ENCODE data around the gene C10orf90. TPM values are rescaled to one million over a fixed set of nuclear protein-coding genes. Genes with fewer than 3 reads are reported as not detected.
A peak's percentile ranks its signal among the peaks of the same experiment; 100 is the strongest.

The C10orf90 gene
- total and polyA plus RNA-seq, 4 donors: not detected

- WGBS, 2 donors: 88 to 94% methylated on average over 3 of the region's 3 CpGs
- H3K4me3 ChIP-seq: no peak overlapping the region
- no peaks in the 10 kb centered on the region for H3K36me3 ChIP-seq (ENCODE audit: control insufficient read depth in 4 of 4, insufficient read depth in 4 of 4, low read length in 4 of 4)
- H3K27ac ChIP-seq (ENCODE audit: low read depth in 1 of 2, low read length in 1 of 2): no peak overlapping the region
- DNase-seq (no peak), ATAC-seq (ENCODE audit: insufficient read depth, low FRiP score) (no peak)
- H3K9me3 ChIP-seq (ENCODE audit: control insufficient read depth in 4 of 4, insufficient read depth in 3 of 4, low read length in 3 of 4): peaks cover 0 to 5% (median 0%) of the 10 kb centered on the region in 4 donors
- H3K4me1 ChIP-seq (ENCODE audit: control insufficient read depth in 5 of 5, insufficient read depth in 5 of 5, low read length in 5 of 5): peaks cover 0 to 4% (median 0%) of the 10 kb centered on the region in 5 donors
- TF ChIP-seq, protein P1, sequence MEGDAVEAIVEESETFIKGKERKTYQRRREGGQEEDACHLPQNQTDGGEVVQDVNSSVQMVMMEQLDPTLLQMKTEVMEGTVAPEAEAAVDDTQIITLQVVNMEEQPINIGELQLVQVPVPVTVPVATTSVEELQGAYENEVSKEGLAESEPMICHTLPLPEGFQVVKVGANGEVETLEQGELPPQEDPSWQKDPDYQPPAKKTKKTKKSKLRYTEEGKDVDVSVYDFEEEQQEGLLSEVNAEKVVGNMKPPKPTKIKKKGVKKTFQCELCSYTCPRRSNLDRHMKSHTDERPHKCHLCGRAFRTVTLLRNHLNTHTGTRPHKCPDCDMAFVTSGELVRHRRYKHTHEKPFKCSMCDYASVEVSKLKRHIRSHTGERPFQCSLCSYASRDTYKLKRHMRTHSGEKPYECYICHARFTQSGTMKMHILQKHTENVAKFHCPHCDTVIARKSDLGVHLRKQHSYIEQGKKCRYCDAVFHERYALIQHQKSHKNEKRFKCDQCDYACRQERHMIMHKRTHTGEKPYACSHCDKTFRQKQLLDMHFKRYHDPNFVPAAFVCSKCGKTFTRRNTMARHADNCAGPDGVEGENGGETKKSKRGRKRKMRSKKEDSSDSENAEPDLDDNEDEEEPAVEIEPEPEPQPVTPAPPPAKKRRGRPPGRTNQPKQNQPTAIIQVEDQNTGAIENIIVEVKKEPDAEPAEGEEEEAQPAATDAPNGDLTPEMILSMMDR (IDR thresholded peaks at IDR 0.05; ENCODE audit: control extremely low read depth, extremely low read depth): no peak
- no peak overlapping the region for H3K9ac ChIP-seq (ENCODE audit: insufficient read depth in 1 of 2, low read length in 2 of 2)
- no peaks in the 10 kb centered on the region for H3K27me3 ChIP-seq (ENCODE audit: control insufficient read depth in 3 of 3, insufficient read depth in 3 of 3, low read length in 2 of 3)
Observed at GRCh38 chr10:126667568-126667967, 2.9 kb downstream of the C10orf90 start.

- WGBS, 2 donors: 55 to 70% methylated on average over 4 of the region's 4 CpGs
- peak in 2 of 3 donors; percentile 50 to 71 for DNase-seq
- peaks cover 0 to 2% (median 0%) of the 10 kb centered on the region in 4 donors for H3K9me3 ChIP-seq (ENCODE audit: control insufficient read depth in 4 of 4, insufficient read depth in 3 of 4, low read length in 3 of 4)
- H3K36me3 ChIP-seq (ENCODE audit: control insufficient read depth in 4 of 4, insufficient read depth in 4 of 4, low read length in 4 of 4): no peaks in the 10 kb centered on the region
- no peak overlapping the region for H3K9ac ChIP-seq (ENCODE audit: insufficient read depth in 1 of 2, low read length in 2 of 2)
- H3K4me3 ChIP-seq: no peak overlapping the region
- peaks cover 0 to 8% (median 0%) of the 10 kb centered on the region in 5 donors for H3K4me1 ChIP-seq (ENCODE audit: control insufficient read depth in 5 of 5, insufficient read depth in 5 of 5, low read length in 5 of 5)
- TF ChIP-seq, protein P1 (IDR thresholded peaks at IDR 0.05; ENCODE audit: control extremely low read depth, extremely low read depth): no peak
- H3K27me3 ChIP-seq (ENCODE audit: control insufficient read depth in 3 of 3, insufficient read depth in 3 of 3, low read length in 2 of 3): no peaks in the 10 kb centered on the region
- H3K27ac ChIP-seq (ENCODE audit: low read depth in 1 of 2, low read length in 1 of 2): no peak overlapping the region
- ATAC-seq (ENCODE audit: insufficient read depth, low FRiP score): no peak
Observed at GRCh38 chr10:126665207-126665606, 5.3 kb downstream of the C10orf90 start.

DNA sequence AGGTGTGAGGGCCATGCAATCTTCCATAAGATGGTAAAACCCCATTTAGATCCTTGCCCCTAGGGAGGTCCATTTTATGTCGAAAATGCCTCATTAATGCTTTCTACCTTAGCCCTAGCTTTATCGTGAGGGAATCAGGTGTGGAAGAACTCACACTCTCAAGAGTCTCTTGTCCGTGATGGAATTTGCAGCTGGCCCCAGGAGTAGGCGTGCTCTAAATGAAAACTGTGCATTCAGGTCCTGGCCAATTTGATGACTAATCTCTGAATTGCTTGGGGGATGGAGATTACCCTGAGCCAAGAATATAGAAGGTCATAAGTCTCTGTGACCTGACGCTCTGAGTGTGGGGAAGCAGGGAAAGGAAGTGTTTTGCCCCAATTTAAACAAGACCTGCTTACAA lies 6.6 kb downstream of the C10orf90 start:
- ATAC-seq (ENCODE audit: insufficient read depth, low FRiP score): no peak
- Histone ChIP-seq H3K4me3 (no peak overlapping the region), H3K36me3 (ENCODE audit: control insufficient read depth in 4 of 4, insufficient read depth in 4 of 4, low read length in 4 of 4) (no peaks in the 10 kb centered on the region), H3K27ac (ENCODE audit: low read depth in 1 of 2, low read length in 1 of 2) (no peak overlapping the region), H3K4me1 (ENCODE audit: control insufficient read depth in 5 of 5, insufficient read depth in 5 of 5, low read length in 5 of 5) (peaks cover 0 to 8% (median 0%) of the 10 kb centered on the region in 5 donors), H3K9ac (ENCODE audit: insufficient read depth in 1 of 2, low read length in 2 of 2) (no peak overlapping the region), H3K27me3 (ENCODE audit: control insufficient read depth in 3 of 3, insufficient read depth in 3 of 3, low read length in 2 of 3) (no peaks in the 10 kb centered on the region), H3K9me3 (ENCODE audit: control insufficient read depth in 4 of 4, insufficient read depth in 3 of 4, low read length in 3 of 4) (peaks cover 0 to 3% (median 0%) of the 10 kb centered on the region in 4 donors)
- TF ChIP-seq, protein P1 (IDR thresholded peaks at IDR 0.05; ENCODE audit: control extremely low read depth, extremely low read depth): no peak
- WGBS, 2 donors: 57 to 74% methylated on average over 5 of the region's 5 CpGs
- DNase-seq: peak in 1 of 3 donors; percentile 39

DNA sequence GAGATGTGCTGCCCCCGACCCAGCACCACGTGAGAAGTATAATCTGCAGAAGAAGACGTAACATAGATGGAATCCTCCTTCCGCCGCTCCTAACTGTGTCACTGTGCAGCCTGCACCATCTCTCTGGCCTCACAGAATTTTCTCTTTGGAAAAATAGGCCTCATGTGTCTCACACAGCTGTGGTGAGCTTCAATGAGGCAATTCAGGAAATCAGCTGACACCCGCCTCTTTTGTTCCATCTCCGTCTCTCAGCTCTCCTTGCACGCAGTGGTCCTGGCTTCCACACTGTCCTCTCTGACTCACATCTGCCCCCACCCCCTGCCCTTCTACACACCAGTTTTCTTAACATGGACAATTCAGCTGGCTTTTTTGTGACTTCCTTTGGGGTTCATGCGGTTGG lies 7.2 kb downstream of the C10orf90 start:
- Histone ChIP-seq H3K27ac (ENCODE audit: low read depth in 1 of 2, low read length in 1 of 2) (no peak overlapping the region), H3K9me3 (ENCODE audit: control insufficient read depth in 4 of 4, insufficient read depth in 3 of 4, low read length in 3 of 4) (peaks cover 0 to 3% (median 0%) of the 10 kb centered on the region in 4 donors), H3K4me3 (no peak overlapping the region), H3K27me3 (ENCODE audit: control insufficient read depth in 3 of 3, insufficient read depth in 3 of 3, low read length in 2 of 3) (no peaks in the 10 kb centered on the region), H3K4me1 (ENCODE audit: control insufficient read depth in 5 of 5, insufficient read depth in 5 of 5, low read length in 5 of 5) (peaks cover 0 to 8% (median 0%) of the 10 kb centered on the region in 5 donors), H3K9ac (ENCODE audit: insufficient read depth in 1 of 2, low read length in 2 of 2) (no peak overlapping the region), H3K36me3 (ENCODE audit: control insufficient read depth in 4 of 4, insufficient read depth in 4 of 4, low read length in 4 of 4) (no peaks in the 10 kb centered on the region)
- peak; percentile 51 for ATAC-seq (ENCODE audit: insufficient read depth, low FRiP score)
- TF ChIP-seq, protein P1 (IDR thresholded peaks at IDR 0.05; ENCODE audit: control extremely low read depth, extremely low read depth): no peak
- 66 to 69% methylated on average over 9 of the region's 9 CpGs for WGBS, 2 donors
- no peak for DNase-seq

Measured in lung (tissue), 12 donors.